BJ (cell line): ENCODE measurements around the gene TLR2. TPM values are rescaled to one million over a fixed set of nuclear protein-coding genes. Genes with fewer than 3 reads are reported as not detected.

ENCODE experiments used
- CTCF ChIA-PET: fragments of 350-600 bp; formaldehyde crosslinking; extraction: SDS; loops from one replicate; lab custom pipeline; 2021; ENCODE audit warnings: antibody characterized with exemption, inconsistent platforms; lab: Yijun Ruan, JAX
- POLR2A ChIA-PET: fragments of 300-600 bp; sonication (Branson Sonifier 250); formaldehyde crosslinking; extraction: SDS; loops from one replicate; lab custom pipeline; 2021; ENCODE audit warnings: antibody characterized with exemption; lab: Charles Lee
- DNase-seq: peaks from one replicate; pipeline ENCODE4 v3.0.0-alpha.2; 2011; ENCODE audit warnings: low read depth
- H3K27me3 ChIP-seq: 2 replicates; pipeline ENCODE4 v1.6.0; 2011; ENCODE audit warnings: low read length; ENCODE audit not compliant: control insufficient read depth, insufficient read depth
- H3K36me3 ChIP-seq: 2 replicates; pipeline ENCODE4 v1.5.1; 2011; ENCODE audit warnings: low read length; ENCODE audit not compliant: control insufficient read depth, insufficient read depth
- H3K4me3 ChIP-seq: 2 replicates; pipeline ENCODE4 v1.5.1; 2011; ENCODE audit warnings: low read depth, mild to moderate bottlenecking, control low read depth, low read length
- CTCF ChIP-seq: IDR thresholded peaks from 2 replicates; pipeline ENCODE4 v1.5.1; 2011; ENCODE audit warnings: low read depth, mild to moderate bottlenecking, control low read depth, inconsistent platforms, low read length, moderate library complexity; ENCODE audit not compliant: insufficient read depth
- polyA plus RNA-seq: library from polyadenylated mRNA; depleted of rRNA; stranded (reverse); fragments of >200 nt; gene quantifications from 2 replicates; pipeline ENCODE4 v1.2.3, GENCODE V29; 2011

TLR2 gene
- polyA plus RNA-seq, 1 experiment: not detected

- no peaks in the 10 kb centered on the region; the same call in 1 of the 2 replicates for H3K27me3 ChIP-seq
- H3K36me3 ChIP-seq: no peaks in the 10 kb centered on the region
- ChIA-PET POLR2A (no interaction called here), CTCF (no interaction called here)
- H3K4me3 ChIP-seq: no peak overlapping the region
- no peak for DNase-seq
- no peak for TF ChIP-seq CTCF
These were observed 26.6 kb downstream of the TLR2 start for GRCh38 chr4:153710681-153711080.

- no peaks in the 10 kb centered on the region; the same call in 1 of the 2 replicates for H3K27me3 ChIP-seq
- POLR2A ChIA-PET: no interaction called here
- CTCF ChIA-PET: no interaction called here
- no peak overlapping the region for H3K4me3 ChIP-seq
- no peaks in the 10 kb centered on the region for H3K36me3 ChIP-seq
- no peak for TF ChIP-seq CTCF
- DNase-seq: no peak
These were observed 30.0 kb downstream of the TLR2 start for GRCh38 chr4:153713866-153714646.

- POLR2A ChIA-PET: no interaction called here
- no peak for DNase-seq
- H3K36me3 ChIP-seq: no peaks in the 10 kb centered on the region
- TF ChIP-seq CTCF: no peak
- no peak overlapping the region for H3K4me3 ChIP-seq
- CTCF ChIA-PET: interaction anchor here (0.5 kb wide), 1 partner anchor 145 kb away, joined by 3 read pairs; no protein-coding TSS in a partner anchor
- H3K27me3 ChIP-seq: no peaks in the 10 kb centered on the region
These were observed 38.0 kb downstream of the TLR2 start for GRCh38 chr4:153722036-153722435.

GRCh38 chr4:153724606-153725005 is 40.5 kb downstream of the TLR2 start:
- Histone ChIP-seq H3K4me3 (no peak overlapping the region), H3K27me3 (no peaks in the 10 kb centered on the region), H3K36me3 (no peaks in the 10 kb centered on the region)
- DNase-seq: no peak
- ChIA-PET POLR2A (interaction anchor here (0.5 kb wide), 1 partner anchor 12 kb away, joined by 5 read pairs; no protein-coding TSS in a partner anchor), CTCF (no interaction called here)
- TF ChIP-seq CTCF: no peak

GRCh38 chr4:153725136-153725830 is 41.2 kb downstream of the TLR2 start:
- no peaks in the 10 kb centered on the region for H3K27me3 ChIP-seq
- CTCF ChIA-PET: interaction anchor here (1.1 kb wide), 1 partner anchor 18 kb away, joined by 3 read pairs; no protein-coding TSS in a partner anchor
- POLR2A ChIA-PET: no interaction called here

More at GRCh38 chr4:153725136-153725830, 41.2 kb downstream of the TLR2 start:
- Histone ChIP-seq H3K4me3 (no peak overlapping the region), H3K36me3 (no peaks in the 10 kb centered on the region)
- no peak for TF ChIP-seq CTCF
- DNase-seq: no peak
